Lung (tissue), 12 donors: ENCODE data around the gene SMG6. TPM values are rescaled to one million over a fixed set of nuclear protein-coding genes. Genes with fewer than 3 reads are reported as not detected.

Source experiments
- ATAC-seq: fragments of 200-7000 bp; cut with Tn5 transposase; one replicate; pipeline ENCODE4 v1.9.1; 2020; ENCODE audit warnings: moderate number of reproducible peaks; ENCODE audit not compliant: insufficient read depth, low FRiP score
- DNase-seq, 3 donors: peaks; one replicate each; pipeline ENCODE4 v3.0.0-alpha.2; 2013 to 2017
- H3K27ac ChIP-seq, 2 donors: one replicate each; pipeline ENCODE4 v1.5.1; 2013; ENCODE audit warnings: mild to moderate bottlenecking in 2 of 2, moderate library complexity in 2 of 2, control low read depth in 1 of 2, inconsistent platforms in 1 of 2, low read depth in 1 of 2, low read length in 1 of 2
- H3K27me3 ChIP-seq, 3 donors: one replicate each; pipeline ENCODE4 v1.5.1; 2013; ENCODE audit warnings: low read length in 2 of 3; ENCODE audit not compliant: control insufficient read depth in 3 of 3, insufficient read depth in 3 of 3
- H3K36me3 ChIP-seq, 4 donors: one replicate each; pipeline ENCODE4 v1.5.1; 2013; ENCODE audit warnings: low read length in 4 of 4, mild to moderate bottlenecking in 1 of 4, moderate library complexity in 1 of 4; ENCODE audit not compliant: control insufficient read depth in 4 of 4, insufficient read depth in 4 of 4
- H3K4me1 ChIP-seq, 5 donors: one replicate each; pipeline ENCODE4 v1.5.1; 2013; ENCODE audit warnings: low read length in 5 of 5, mild to moderate bottlenecking in 2 of 5, moderate library complexity in 1 of 5; ENCODE audit not compliant: control insufficient read depth in 5 of 5, insufficient read depth in 5 of 5
- H3K4me3 ChIP-seq: one replicate; pipeline ENCODE4 v1.5.1; 2013; ENCODE audit warnings: mild to moderate bottlenecking, control low read depth, moderate library complexity
- H3K9ac ChIP-seq, 2 donors: one replicate each; pipeline ENCODE4 v1.5.1; 2013; ENCODE audit warnings: low read length in 2 of 2, control low read depth in 1 of 2; ENCODE audit not compliant: insufficient read depth in 1 of 2
- H3K9me3 ChIP-seq, 4 donors: one replicate each; pipeline ENCODE4 v1.5.1; 2013; ENCODE audit warnings: low read length in 3 of 4, mild to moderate bottlenecking in 1 of 4, moderate library complexity in 1 of 4; ENCODE audit not compliant: control insufficient read depth in 4 of 4, insufficient read depth in 3 of 4
- WGBS, 2 donors: extraction: QIAGEN DNeasy Blood & Tissue Kit; methylation state at CpG; one replicate each; pipeline ENCODE4 v1.1.7; 2013; 5-methylcytosine and 5-hydroxymethylcytosine counted together
- polyA plus RNA-seq, 2 donors: library from polyadenylated mRNA; stranded (reverse); fragments of 200-250 nt; gene quantifications; one replicate each; pipeline ENCODE4 v1.2.1, GENCODE V29; 2013
- total RNA-seq, 2 donors: library from RNA; depleted of rRNA in 1 of 2; stranded (reverse); fragments of >200 nt in 1 of 2; gene quantifications; one replicate each; pipeline ENCODE4 v1.2.1, GENCODE V29; 2014 to 2021
- TF ChIP-seq, protein P1 (sequence below): IDR thresholded peaks from 2 replicates; pipeline ENCODE4 v1.5.1; 2012; ENCODE audit warnings: mild to moderate bottlenecking; ENCODE audit errors: control extremely low read depth, extremely low read depth
- donor health status: control.
- donor health status: control.
- donor health status: Bipolar disorder and iron deficiency.
- donor health status: healthy.
- donor health status: DM: yes; HTN: yes; CAD: no.

The SMG6 gene
- total and polyA plus RNA-seq, 4 donors, result 17.6 to 45.1 (median 28.9) TPM

DNA sequence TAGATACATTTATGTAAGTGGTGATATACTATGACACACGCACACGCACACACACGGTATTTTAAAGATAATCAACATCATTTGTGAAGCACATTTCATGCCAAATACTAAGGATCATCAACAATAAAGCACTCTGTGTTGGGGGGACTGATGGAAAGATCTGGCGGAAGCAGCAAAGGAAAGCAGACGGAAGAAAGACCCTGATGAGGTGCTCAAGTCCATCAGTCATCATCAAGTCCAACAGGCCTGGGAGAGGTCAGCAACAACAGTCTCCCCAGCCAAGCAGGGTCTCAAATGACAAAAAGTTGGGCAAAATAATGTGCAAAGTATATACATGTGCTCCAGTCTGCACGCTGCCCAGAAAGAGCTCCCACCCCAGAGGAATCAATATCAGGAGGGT lies 193.1 kb downstream of the SMG6 start:
- peaks cover 9 to 66% (median 45%) of the 10 kb centered on the region in 5 donors for H3K4me1 ChIP-seq
- DNase-seq, result peak; percentile 61 to 88 (median 81)
- H3K27me3 ChIP-seq, result no peaks in the 10 kb centered on the region
- no peak overlapping the region for H3K9ac ChIP-seq
- TF ChIP-seq, protein P1, sequence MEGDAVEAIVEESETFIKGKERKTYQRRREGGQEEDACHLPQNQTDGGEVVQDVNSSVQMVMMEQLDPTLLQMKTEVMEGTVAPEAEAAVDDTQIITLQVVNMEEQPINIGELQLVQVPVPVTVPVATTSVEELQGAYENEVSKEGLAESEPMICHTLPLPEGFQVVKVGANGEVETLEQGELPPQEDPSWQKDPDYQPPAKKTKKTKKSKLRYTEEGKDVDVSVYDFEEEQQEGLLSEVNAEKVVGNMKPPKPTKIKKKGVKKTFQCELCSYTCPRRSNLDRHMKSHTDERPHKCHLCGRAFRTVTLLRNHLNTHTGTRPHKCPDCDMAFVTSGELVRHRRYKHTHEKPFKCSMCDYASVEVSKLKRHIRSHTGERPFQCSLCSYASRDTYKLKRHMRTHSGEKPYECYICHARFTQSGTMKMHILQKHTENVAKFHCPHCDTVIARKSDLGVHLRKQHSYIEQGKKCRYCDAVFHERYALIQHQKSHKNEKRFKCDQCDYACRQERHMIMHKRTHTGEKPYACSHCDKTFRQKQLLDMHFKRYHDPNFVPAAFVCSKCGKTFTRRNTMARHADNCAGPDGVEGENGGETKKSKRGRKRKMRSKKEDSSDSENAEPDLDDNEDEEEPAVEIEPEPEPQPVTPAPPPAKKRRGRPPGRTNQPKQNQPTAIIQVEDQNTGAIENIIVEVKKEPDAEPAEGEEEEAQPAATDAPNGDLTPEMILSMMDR, result no peak
- 91 to 93% methylated on average over 6 of the region's 6 CpGs for WGBS, 2 donors
- no peaks in the 10 kb centered on the region for H3K36me3 ChIP-seq
- H3K4me3 ChIP-seq, result no peak overlapping the region
- no peak overlapping the region for H3K27ac ChIP-seq
- no peaks in the 10 kb centered on the region for H3K9me3 ChIP-seq
- ATAC-seq, result no peak

DNA sequence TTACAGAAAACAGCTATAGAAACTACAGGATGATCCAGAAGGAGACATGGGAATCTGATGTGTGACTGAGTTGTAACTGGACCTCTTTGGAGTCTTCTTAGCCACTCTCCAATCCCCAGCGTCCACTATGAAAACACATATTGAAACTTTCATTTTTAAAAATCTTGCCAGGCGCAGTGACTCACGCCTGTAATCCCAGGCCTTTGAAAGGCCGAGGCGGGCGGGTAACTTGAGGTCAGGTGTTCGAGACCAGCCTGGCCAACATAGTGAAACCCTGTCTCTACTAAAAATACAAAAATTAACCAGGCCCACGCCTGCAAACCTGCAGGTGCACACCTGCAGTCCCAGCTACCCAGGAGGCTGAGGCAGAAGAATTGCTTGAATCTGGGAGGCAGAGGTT lies 195.4 kb downstream of the SMG6 start:
- H3K27ac ChIP-seq, result no peak overlapping the region
- TF ChIP-seq, protein P1, result no peak
- WGBS, 2 donors, result 90 to 93% methylated on average over 8 of the region's 8 CpGs
- no peaks in the 10 kb centered on the region for H3K9me3 ChIP-seq
- H3K36me3 ChIP-seq, result no peaks in the 10 kb centered on the region
- ATAC-seq (no peak), DNase-seq (no peak)
- H3K4me1 ChIP-seq, result peaks cover 9 to 75% (median 46%) of the 10 kb centered on the region in 5 donors
- no peak overlapping the region for H3K4me3 ChIP-seq
- no peak overlapping the region for H3K9ac ChIP-seq
- no peaks in the 10 kb centered on the region for H3K27me3 ChIP-seq

DNA sequence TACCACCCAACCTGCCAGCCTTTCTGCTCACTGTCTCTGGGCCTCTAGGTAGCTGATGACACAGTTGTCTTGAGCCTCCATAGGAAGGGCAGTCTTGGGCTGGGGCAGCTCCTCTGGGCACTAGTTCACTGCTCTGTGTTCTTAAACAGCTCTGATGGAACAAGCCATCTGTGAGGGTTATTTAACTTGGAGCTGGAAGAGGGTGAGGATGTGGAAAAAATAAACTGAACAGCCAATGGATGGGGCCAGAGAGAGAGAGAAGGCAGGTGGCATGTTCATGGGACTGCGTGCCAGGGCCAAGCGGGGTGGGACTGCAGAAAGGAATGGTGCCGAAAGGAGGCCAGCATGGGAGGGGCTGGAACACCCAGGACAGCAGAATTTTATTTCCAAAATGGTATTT lies 196.1 kb downstream of the SMG6 start:
- 62 to 86% methylated on average over 3 of the region's 3 CpGs for WGBS, 2 donors
- TF ChIP-seq, protein P1, result no peak
- H3K36me3 ChIP-seq, result peaks cover 0 to 2% (median 0%) of the 10 kb centered on the region in 4 donors
- H3K27ac ChIP-seq, result peak overlapping the region in 1 of 2 donors; percentile 26
- H3K9ac ChIP-seq, result no peak overlapping the region
- H3K9me3 ChIP-seq, result no peaks in the 10 kb centered on the region
- ATAC-seq (no peak), DNase-seq (no peak)
- H3K27me3 ChIP-seq, result no peaks in the 10 kb centered on the region
- H3K4me1 ChIP-seq, result peaks cover 9 to 71% (median 47%) of the 10 kb centered on the region in 5 donors
- no peak overlapping the region for H3K4me3 ChIP-seq

DNA sequence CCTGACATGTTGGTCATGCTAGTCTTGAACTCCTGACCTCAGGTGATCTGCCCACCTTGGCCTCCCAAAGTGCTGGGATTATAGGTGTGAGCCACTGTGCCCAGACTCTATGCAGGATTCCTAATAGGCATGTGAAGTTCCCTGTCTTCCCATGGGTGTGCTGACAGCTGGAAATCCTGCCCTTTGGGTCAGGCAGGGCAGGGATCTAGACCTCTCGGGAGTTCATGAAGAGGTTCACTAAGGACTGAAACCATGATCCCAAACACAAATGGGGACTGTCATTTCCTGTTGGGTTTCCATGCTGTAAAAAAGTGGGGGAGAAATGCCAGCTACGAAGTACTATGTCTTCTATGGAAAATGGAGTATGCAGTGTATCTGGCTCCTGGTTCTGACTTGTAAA lies 196.5 kb downstream of the SMG6 start:
- Histone ChIP-seq H3K9ac (no peak overlapping the region), H3K27ac (no peak overlapping the region), H3K4me3 (no peak overlapping the region), H3K27me3 (no peaks in the 10 kb centered on the region), H3K36me3 (peaks cover 0 to 3% (median 0%) of the 10 kb centered on the region in 4 donors), H3K9me3 (no peaks in the 10 kb centered on the region), H3K4me1 (peaks cover 9 to 69% (median 45%) of the 10 kb centered on the region in 5 donors)
- TF ChIP-seq, protein P1, result no peak
- 75 to 89% methylated on average over 2 of the region's 2 CpGs for WGBS, 2 donors
- ATAC-seq (no peak), DNase-seq (no peak)
